Measurements from ENCODE around the gene RUFY3.

The RUFY3 gene

GRCh38 chr4:70802928-70803580 is 81.3 kb downstream of the RUFY3 start:
- H3K27ac ChIP-seq = no peak overlapping the region
- no peak for TF ChIP-seq ZFX (IDR thresholded peaks at IDR 0.05)
- no peak for TF ChIP-seq CTCF (conservative IDR thresholded peaks at IDR 0.05)

- no peak overlapping the region for H3K27ac ChIP-seq
- TF ChIP-seq CTCF (conservative IDR thresholded peaks at IDR 0.05) = no peak
- TF ChIP-seq ZFX (IDR thresholded peaks at IDR 0.05) = no peak
Observed at GRCh38 chr4:70808151-70808550, 86.4 kb downstream of the RUFY3 start.

- H3K27ac ChIP-seq = no peak overlapping the region
- no peak for TF ChIP-seq CTCF (conservative IDR thresholded peaks at IDR 0.05)
- no peak for TF ChIP-seq ZFX (IDR thresholded peaks at IDR 0.05)
Observed at GRCh38 chr4:70815370-70815769, 93.6 kb downstream of the RUFY3 start.

GRCh38 chr4:70816894-70817293 is 95.1 kb downstream of the RUFY3 start:
- TF ChIP-seq ZFX (IDR thresholded peaks at IDR 0.05) (no peak), CTCF (conservative IDR thresholded peaks at IDR 0.05) (no peak)
- no peak overlapping the region for H3K27ac ChIP-seq

GRCh38 chr4:70818173-70818855 is 96.5 kb downstream of the RUFY3 start:
- no peak for TF ChIP-seq ZFX (IDR thresholded peaks at IDR 0.05)
- no peak overlapping the region for H3K27ac ChIP-seq

GRCh38 chr4:70818921-70819320 is 97.2 kb downstream of the RUFY3 start:
- no peak overlapping the region for H3K27ac ChIP-seq
- TF ChIP-seq ZFX (IDR thresholded peaks at IDR 0.05) = no peak
- no peak for TF ChIP-seq CTCF (conservative IDR thresholded peaks at IDR 0.05)

- no peak for TF ChIP-seq CTCF (conservative IDR thresholded peaks at IDR 0.05)
- no peak for TF ChIP-seq ZFX (IDR thresholded peaks at IDR 0.05)
- H3K27ac ChIP-seq = no peak overlapping the region
Observed at GRCh38 chr4:70829015-70829414, 107.3 kb downstream of the RUFY3 start.

- no peak overlapping the region for H3K27ac ChIP-seq
- TF ChIP-seq CTCF (conservative IDR thresholded peaks at IDR 0.05) (no peak), ZFX (IDR thresholded peaks at IDR 0.05) (no peak)
Observed at GRCh38 chr4:70829492-70829891, 107.7 kb downstream of the RUFY3 start.
